PC-9 (cell line): Measurements from ENCODE around the gene MYH14. TPM values are rescaled to one million over a fixed set of nuclear protein-coding genes. Genes with fewer than 3 reads are reported as not detected.

Source experiments
- BruUV-seq: library from RNA; stranded (reverse); fragments of 400-500 nt; replicated peaks from 2 replicates; lab custom pipeline; 2021; lab: Mats Ljungman, UMichigan
- CTCF ChIA-PET: fragments of 300-600 bp; sonication (Branson Sonifier 250); formaldehyde crosslinking; loops from one replicate; lab custom pipeline; 2022; ENCODE audit warnings: antibody characterized with exemption; lab: Charles Lee
- POLR2A ChIA-PET: fragments of 300-600 bp; sonication (Branson Sonifier 250); formaldehyde crosslinking; loops from one replicate; lab custom pipeline; 2022; ENCODE audit warnings: antibody characterized with exemption; ENCODE audit not compliant: unreplicated experiment; lab: Charles Lee
- DNase-seq, 2 experiments: peaks; one replicate each; pipeline versions ENCODE4 v3.0.0 to v3.0.0-alpha.2; 2015 to 2022; ENCODE audit warnings: mixed read lengths in 1 of 2
- H2AFZ ChIP-seq: fragments of 200-600 bp; sonication (generic); 2 replicates; pipeline ENCODE4 v1.8.1; 2017; ENCODE audit warnings: antibody characterized with exemption
- H3F3A ChIP-seq: fragments of 200-600 bp; sonication (generic); 2 replicates; pipeline ENCODE4 v1.8.1; 2017; ENCODE audit warnings: antibody characterized with exemption, mild to moderate bottlenecking, low read depth; ENCODE audit not compliant: insufficient read depth
- H3K27ac ChIP-seq: fragments of 200-600 bp; sonication (generic); 2 replicates; pipeline ENCODE4 v1.6.1; 2016; ENCODE audit warnings: mixed run types
- H3K27me3 ChIP-seq: fragments of 200-600 bp; sonication (generic); 2 replicates; pipeline ENCODE4 v1.6.1; 2016; ENCODE audit warnings: low read depth, mixed run types; ENCODE audit not compliant: insufficient read depth
- H3K36me3 ChIP-seq: fragments of 200-600 bp; sonication (generic); 2 replicates; pipeline ENCODE4 v1.6.1; 2016; ENCODE audit warnings: low read depth, mixed run types
- H3K4me1 ChIP-seq: fragments of 200-600 bp; sonication (generic); replicated peaks from 2 replicates; pipeline ENCODE4 v1.6.1; 2016; ENCODE audit warnings: mixed run types; ENCODE audit not compliant: insufficient read depth
- H3K4me2 ChIP-seq: fragments of 200-600 bp; sonication (generic); 2 replicates; pipeline ENCODE4 v1.6.1; 2017; ENCODE audit warnings: mixed run types
- H3K4me3 ChIP-seq: fragments of 200-600 bp; sonication (generic); 2 replicates; pipeline ENCODE4 v1.6.1; 2016; ENCODE audit warnings: mixed run types
- H3K79me2 ChIP-seq: fragments of 200-600 bp; sonication (generic); 2 replicates; pipeline ENCODE4 v1.6.1; 2017; ENCODE audit warnings: low read depth, mixed run types
- H3K9me2 ChIP-seq: fragments of 200-600 bp; sonication (generic); 2 replicates; pipeline ENCODE4 v1.8.1; 2017; ENCODE audit warnings: mild to moderate bottlenecking; ENCODE audit not compliant: insufficient read depth
- H3K9me3 ChIP-seq: fragments of 200-600 bp; sonication (generic); 2 replicates; pipeline ENCODE4 v1.8.1; 2016; ENCODE audit warnings: low read depth; ENCODE audit not compliant: insufficient read depth
- H4K20me1 ChIP-seq: fragments of 200-600 bp; sonication (generic); 2 replicates; pipeline ENCODE4 v1.8.1; 2017; ENCODE audit not compliant: insufficient read depth
- CTCF ChIP-seq: fragments of 200-600 bp; sonication (generic); conservative IDR thresholded peaks from 2 replicates; pipeline ENCODE4 v1.6.1; 2017; ENCODE audit warnings: mixed run types, antibody characterized with exemption, mild to moderate bottlenecking, moderate library complexity
- EZH2 ChIP-seq: fragments of 200-600 bp; sonication (generic); IDR thresholded peaks from 2 replicates; pipeline ENCODE4 v1.8.0; 2017; ENCODE audit warnings: antibody characterized with exemption, low read depth
- intact Hi-C: fragments of 100-400 bp; cut with micrococcal nuclease; formaldehyde crosslinking; loops from one replicate; pipeline ENCODE4 v1.10.0; 2022; ENCODE audit not compliant: unreplicated experiment
- total RNA-seq: library from RNA; stranded (reverse); gene quantifications from 2 replicates; pipeline ENCODE4 v1.2.3, GENCODE V29; 2021

MYH14 gene
- total RNA-seq, 1 experiment from 2014 or later, result 115 TPM

DNA sequence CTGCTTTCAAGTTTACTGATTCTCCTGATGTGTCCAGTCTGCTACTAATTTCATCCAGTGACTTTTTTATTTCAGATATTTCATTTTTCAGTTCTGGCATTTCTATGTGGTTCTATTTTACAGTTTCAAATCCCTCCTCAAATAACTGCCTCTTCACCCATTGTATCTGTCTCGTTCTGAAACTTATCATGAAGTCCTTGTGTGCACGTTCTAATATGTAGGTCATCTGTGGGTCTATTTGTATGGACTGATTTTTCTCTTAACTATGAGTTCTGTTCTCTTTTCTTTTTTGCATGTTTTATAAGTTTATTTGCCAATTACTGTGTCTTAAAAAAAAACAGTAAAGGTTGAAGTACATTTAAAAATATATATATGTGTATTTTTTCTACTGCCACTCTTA, 82.4 kb downstream of the MYH14 start:
- Histone ChIP-seq H3K27me3 (no peaks in the 10 kb centered on the region), H3K4me3 (no peak overlapping the region), H2AFZ (no peak overlapping the region), H3K36me3 (peaks cover 54% of the 10 kb centered on the region; the same call in 1 of the 2 replicates), H4K20me1 (peaks cover 7% of the 10 kb centered on the region; the same call in 1 of the 2 replicates), H3K27ac (no peak overlapping the region), H3K9me2 (no peaks in the 10 kb centered on the region), H3K79me2 (no peaks in the 10 kb centered on the region), H3K9me3 (no peaks in the 10 kb centered on the region; the same call in 1 of the 2 replicates), H3K4me1 (no peaks in the 10 kb centered on the region), H3K4me2 (no peak overlapping the region), H3F3A (no peaks in the 10 kb centered on the region; the same call in 1 of the 2 replicates)
- intact Hi-C loops, result no loop called here
- DNase-seq, result no peak
- ChIA-PET POLR2A (no interaction called here), CTCF (no interaction called here)
- no TSS peak for BruUV-seq
- no peak for TF ChIP-seq CTCF
- no peak for TF ChIP-seq EZH2

DNA sequence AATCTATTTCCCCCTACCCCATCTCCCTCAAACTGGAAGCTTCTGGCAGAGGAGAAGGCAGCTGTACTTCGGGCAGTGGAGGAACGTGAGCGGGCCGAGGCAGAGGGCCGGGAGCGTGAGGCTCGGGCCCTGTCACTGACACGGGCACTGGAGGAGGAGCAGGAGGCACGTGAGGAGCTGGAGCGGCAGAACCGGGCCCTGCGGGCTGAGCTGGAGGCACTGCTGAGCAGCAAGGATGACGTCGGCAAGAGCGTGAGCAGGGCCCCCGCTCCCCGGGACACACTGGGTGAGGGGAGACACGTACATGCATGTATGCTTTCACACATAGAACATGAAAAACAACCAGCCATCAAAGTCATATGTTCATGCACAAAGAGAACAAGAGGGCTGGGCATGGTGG, 83.0 kb downstream of the MYH14 start:
- POLR2A ChIA-PET, result no interaction called here

GRCh38 chr19:50287331-50287730, 83.9 kb downstream of the MYH14 start:
- no TSS peak for BruUV-seq
- H3K4me2 ChIP-seq, result no peak overlapping the region
- no peak overlapping the region for H3K27ac ChIP-seq
- peaks cover 47% of the 10 kb centered on the region; the same call in 1 of the 2 replicates for H3K36me3 ChIP-seq
- no peaks in the 10 kb centered on the region for H3K4me1 ChIP-seq
- no peak overlapping the region for H3K4me3 ChIP-seq
- DNase-seq, result no peak
- ChIA-PET CTCF (no interaction called here), POLR2A (no interaction called here)
- no peaks in the 10 kb centered on the region for H3K9me2 ChIP-seq
- 0 out of 2 replicates have a peak, but pooled peaks cover 7% of the 10 kb centered on the region for H4K20me1 ChIP-seq
- intact Hi-C loops, result no loop called here
- H3F3A ChIP-seq, result no peaks in the 10 kb centered on the region; the same call in 1 of the 2 replicates
- H3K9me3 ChIP-seq, result no peaks in the 10 kb centered on the region; the same call in 1 of the 2 replicates
- H3K27me3 ChIP-seq, result no peaks in the 10 kb centered on the region
- no peaks in the 10 kb centered on the region for H3K79me2 ChIP-seq
- H2AFZ ChIP-seq, result no peak overlapping the region
- TF ChIP-seq CTCF (no peak), EZH2 (no peak)

More for the DNA sequence above, 83.0 kb downstream of the MYH14 start:
- no peak for DNase-seq
- Histone ChIP-seq H3F3A (no peaks in the 10 kb centered on the region; the same call in 1 of the 2 replicates), H3K9me3 (no peaks in the 10 kb centered on the region; the same call in 1 of the 2 replicates), H3K4me3 (no peak overlapping the region), H2AFZ (no peak overlapping the region), H3K4me1 (no peaks in the 10 kb centered on the region), H3K27me3 (no peaks in the 10 kb centered on the region), H3K4me2 (no peak overlapping the region), H3K27ac (no peak overlapping the region), H3K36me3 (peaks cover 54% of the 10 kb centered on the region; the same call in 1 of the 2 replicates), H3K9me2 (no peaks in the 10 kb centered on the region), H4K20me1 (peaks cover 7% of the 10 kb centered on the region; the same call in 1 of the 2 replicates), H3K79me2 (no peaks in the 10 kb centered on the region)
- CTCF ChIA-PET, result no interaction called here
- intact Hi-C loops, result no loop called here
- BruUV-seq, result no TSS peak
- no peak for TF ChIP-seq CTCF
- no peak for TF ChIP-seq EZH2
